OCI-LY1 (cell line): Measurements from ENCODE around the gene KLHL15.

Experiments
- H2AFZ ChIP-seq: fragments of 200-600 bp; sonication (generic), shearing (Covaris generic); 2 replicates; pipeline ENCODE4 v1.6.0; 2014; ENCODE audit warnings: antibody characterized with exemption, mild to moderate bottlenecking, low read length
- H3F3A ChIP-seq: fragments of 200-600 bp; sonication (generic), shearing (Covaris generic); 2 replicates; pipeline ENCODE4 v1.6.0; 2014; ENCODE audit warnings: mild to moderate bottlenecking, antibody characterized with exemption, low read length, moderate library complexity; ENCODE audit not compliant: insufficient read depth
- H3K27ac ChIP-seq: fragments of 200-600 bp; sonication (generic); 2 replicates; pipeline ENCODE4 v1.5.1; 2014; ENCODE audit warnings: low read length, mixed run types, mild to moderate bottlenecking, low read depth; ENCODE audit not compliant: poor library complexity, severe bottlenecking
- H3K27me3 ChIP-seq: fragments of 200-600 bp; sonication (generic); 2 replicates; pipeline ENCODE4 v1.6.0; 2014; ENCODE audit warnings: antibody characterized with exemption, mild to moderate bottlenecking, low read length, moderate library complexity; ENCODE audit not compliant: insufficient read depth
- H3K36me3 ChIP-seq: fragments of 200-600 bp; sonication (generic); 2 replicates; pipeline ENCODE4 v1.6.1; 2014; ENCODE audit warnings: mild to moderate bottlenecking, antibody characterized with exemption, low read length, moderate library complexity, mixed read lengths; ENCODE audit not compliant: insufficient read depth
- H3K4me1 ChIP-seq: fragments of 200-600 bp; sonication (generic); 2 replicates; pipeline ENCODE4 v1.5.1; 2014; ENCODE audit warnings: mild to moderate bottlenecking, low read length, moderate library complexity; ENCODE audit not compliant: insufficient read depth, severe bottlenecking
- H3K4me2 ChIP-seq: fragments of 200-600 bp; sonication (generic), shearing (Covaris generic); 2 replicates; pipeline ENCODE4 v1.6.1; 2014; ENCODE audit warnings: low read length
- H3K4me3 ChIP-seq: fragments of 200-600 bp; sonication (generic); 2 replicates; pipeline ENCODE4 v1.5.1; 2014; ENCODE audit warnings: low read length, low read depth, mild to moderate bottlenecking, mixed read lengths; ENCODE audit not compliant: poor library complexity, severe bottlenecking
- H3K79me2 ChIP-seq: fragments of 200-600 bp; shearing (Covaris generic); 2 replicates; pipeline ENCODE4 v1.6.1; 2016; ENCODE audit warnings: mixed run types, low read length, mixed read lengths; ENCODE audit not compliant: insufficient read depth
- H3K9ac ChIP-seq: fragments of 200-600 bp; sonication (generic), shearing (Covaris generic); 2 replicates; pipeline ENCODE4 v1.6.1; 2014; ENCODE audit warnings: mild to moderate bottlenecking, low read length, mixed read lengths
- H3K9me2 ChIP-seq: fragments of 200-600 bp; sonication (generic), shearing (Covaris generic); 2 replicates; pipeline ENCODE4 v1.6.1; 2014; ENCODE audit warnings: low read depth, mild to moderate bottlenecking, low read length, mixed read lengths
- H3K9me3 ChIP-seq: fragments of 200-600 bp; shearing (Covaris generic); 2 replicates; pipeline ENCODE4 v1.6.1; 2014; ENCODE audit warnings: low read length, mixed read lengths
- H4K20me1 ChIP-seq: fragments of 200-600 bp; sonication (generic), shearing (Covaris generic); 2 replicates; pipeline ENCODE4 v1.6.0; 2016; ENCODE audit warnings: mild to moderate bottlenecking, low read length; ENCODE audit not compliant: insufficient read depth
- EZH2 ChIP-seq: fragments of 200-600 bp; sonication (generic), shearing (Covaris generic); IDR thresholded peaks from 2 replicates; pipeline ENCODE4 v1.8.0; 2017; ENCODE audit warnings: borderline replicate concordance, mixed run types, mild to moderate bottlenecking, antibody characterized with exemption, low read length, moderate library complexity, mixed read lengths
- TF ChIP-seq, protein P1 (sequence below): fragments of 200-600 bp; sonication (generic), shearing (Covaris generic); IDR thresholded peaks from 2 replicates; pipeline ENCODE4 v1.5.1; 2017; ENCODE audit warnings: mild to moderate bottlenecking, antibody characterized with exemption, low read length, moderate library complexity, mixed read lengths

Gene KLHL15

DNA sequence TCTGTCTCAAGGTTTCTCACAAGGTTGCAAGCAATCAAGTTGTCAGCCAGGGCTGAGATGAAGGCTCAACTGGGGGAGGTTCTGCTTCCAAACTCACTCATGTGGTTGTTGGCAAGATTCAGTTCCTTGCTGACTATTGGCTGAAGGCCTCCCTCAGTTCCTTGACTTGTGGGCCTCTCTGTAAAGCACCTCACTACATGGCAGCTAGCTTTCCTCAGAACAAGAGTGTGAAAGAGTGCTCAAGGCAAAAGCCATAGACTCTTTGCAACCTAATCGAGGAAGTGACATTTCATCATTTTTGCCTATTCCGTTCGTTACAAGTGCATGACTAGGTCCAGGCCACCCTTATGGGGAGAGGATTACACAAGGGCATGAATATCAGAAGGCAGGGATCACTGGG lies 67.2 kb downstream of the KLHL15 start:
- H3K36me3 ChIP-seq: no peaks in the 10 kb centered on the region
- H3K27ac ChIP-seq: no peak overlapping the region
- no peaks in the 10 kb centered on the region for H3K9me3 ChIP-seq
- no peaks in the 10 kb centered on the region for H3F3A ChIP-seq
- H3K4me2 ChIP-seq: no peak overlapping the region
- H3K9ac ChIP-seq: no peak overlapping the region
- H3K9me2 ChIP-seq: no peaks in the 10 kb centered on the region
- no peaks in the 10 kb centered on the region for H4K20me1 ChIP-seq
- no peaks in the 10 kb centered on the region for H3K79me2 ChIP-seq
- no peak overlapping the region for H3K4me3 ChIP-seq
- no peak overlapping the region for H2AFZ ChIP-seq
- H3K4me1 ChIP-seq: no peaks in the 10 kb centered on the region
- no peaks in the 10 kb centered on the region for H3K27me3 ChIP-seq
- TF ChIP-seq, protein P1, sequence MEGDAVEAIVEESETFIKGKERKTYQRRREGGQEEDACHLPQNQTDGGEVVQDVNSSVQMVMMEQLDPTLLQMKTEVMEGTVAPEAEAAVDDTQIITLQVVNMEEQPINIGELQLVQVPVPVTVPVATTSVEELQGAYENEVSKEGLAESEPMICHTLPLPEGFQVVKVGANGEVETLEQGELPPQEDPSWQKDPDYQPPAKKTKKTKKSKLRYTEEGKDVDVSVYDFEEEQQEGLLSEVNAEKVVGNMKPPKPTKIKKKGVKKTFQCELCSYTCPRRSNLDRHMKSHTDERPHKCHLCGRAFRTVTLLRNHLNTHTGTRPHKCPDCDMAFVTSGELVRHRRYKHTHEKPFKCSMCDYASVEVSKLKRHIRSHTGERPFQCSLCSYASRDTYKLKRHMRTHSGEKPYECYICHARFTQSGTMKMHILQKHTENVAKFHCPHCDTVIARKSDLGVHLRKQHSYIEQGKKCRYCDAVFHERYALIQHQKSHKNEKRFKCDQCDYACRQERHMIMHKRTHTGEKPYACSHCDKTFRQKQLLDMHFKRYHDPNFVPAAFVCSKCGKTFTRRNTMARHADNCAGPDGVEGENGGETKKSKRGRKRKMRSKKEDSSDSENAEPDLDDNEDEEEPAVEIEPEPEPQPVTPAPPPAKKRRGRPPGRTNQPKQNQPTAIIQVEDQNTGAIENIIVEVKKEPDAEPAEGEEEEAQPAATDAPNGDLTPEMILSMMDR: no peak

DNA sequence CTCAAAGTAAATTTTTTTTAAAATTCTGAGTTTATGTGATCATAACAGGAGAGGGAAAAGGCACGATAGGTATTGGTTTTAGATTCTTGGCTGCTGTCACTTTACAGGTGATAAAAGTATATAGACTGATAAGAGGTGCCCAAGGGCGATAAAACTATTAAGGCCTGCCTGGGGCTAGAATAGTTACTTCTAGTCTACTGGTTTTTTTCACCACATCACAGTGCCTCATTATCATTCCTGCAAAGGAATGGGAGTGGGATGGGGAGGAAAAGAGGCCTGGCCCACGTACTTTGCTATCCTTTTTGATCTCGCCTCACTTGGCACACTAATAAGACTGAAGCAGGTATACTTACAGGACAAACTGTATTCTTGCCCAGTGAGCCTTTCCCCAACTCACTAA lies 72.6 kb downstream of the KLHL15 start:
- H3K27ac ChIP-seq: no peak overlapping the region
- no peak overlapping the region for H2AFZ ChIP-seq
- H3K9ac ChIP-seq: no peak overlapping the region; the same call in 1 of the 2 replicates

DNA sequence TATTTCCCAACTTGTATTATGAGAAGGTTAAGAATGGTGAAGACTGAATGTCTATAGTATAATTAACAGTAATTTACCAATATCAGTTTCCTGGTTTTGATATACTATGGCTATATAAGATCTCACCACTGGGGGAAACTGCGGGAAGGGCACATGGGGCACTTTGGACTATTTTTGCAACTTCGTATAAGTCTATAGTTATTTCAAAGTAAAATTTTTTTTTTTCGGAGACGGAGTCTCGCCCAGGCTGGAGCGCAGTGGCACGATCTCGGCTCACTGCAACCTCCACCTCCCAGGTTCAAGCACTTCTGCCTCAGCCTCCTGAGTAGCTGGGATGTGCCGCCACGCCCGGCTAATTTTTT lies 73.1 kb downstream of the KLHL15 start:
- Histone ChIP-seq H3K79me2 (no peaks in the 10 kb centered on the region), H2AFZ (peak overlapping the region; percentile 96; the same call in 1 of the 2 replicates), H3K4me3 (peak overlapping the region; percentile 50), H3K9me3 (no peaks in the 10 kb centered on the region), H3K9ac (peak overlapping the region; percentile 45), H4K20me1 (no peaks in the 10 kb centered on the region), H3K27ac (no peak overlapping the region), H3K27me3 (no peaks in the 10 kb centered on the region), H3K4me1 (peaks cover 16% of the 10 kb centered on the region), H3K4me2 (peak overlapping the region; percentile 76), H3K9me2 (no peaks in the 10 kb centered on the region), H3K36me3 (no peaks in the 10 kb centered on the region), H3F3A (no peaks in the 10 kb centered on the region)
- TF ChIP-seq, protein P1: no peak
- no peak for TF ChIP-seq EZH2

More for the DNA sequence above, 72.6 kb downstream of the KLHL15 start:
- H3K36me3 ChIP-seq: no peaks in the 10 kb centered on the region
- H3K79me2 ChIP-seq: no peaks in the 10 kb centered on the region
- H3K4me1 ChIP-seq: peaks cover 16% of the 10 kb centered on the region
- H3K27me3 ChIP-seq: no peaks in the 10 kb centered on the region
- TF ChIP-seq, protein P1: no peak
- no peaks in the 10 kb centered on the region for H3F3A ChIP-seq
- no peak overlapping the region; the same call in 1 of the 2 replicates for H3K4me2 ChIP-seq
- no peak overlapping the region for H3K4me3 ChIP-seq
- no peaks in the 10 kb centered on the region for H3K9me3 ChIP-seq
- H3K9me2 ChIP-seq: no peaks in the 10 kb centered on the region
- H4K20me1 ChIP-seq: no peaks in the 10 kb centered on the region
